Activated gamma-delta T cell treated with anti-CD3 and anti-CD28 coated beads, Interleukin-2, amount 50 U/mL, for 16 hours (primary cell): ENCODE data around the gene MORC3.

Experiments used
- DNase-seq: peaks from one replicate; pipeline ENCODE4 v3.0.0-alpha.2; 2020; ENCODE audit warnings: low read depth

Gene MORC3

GRCh38 chr21:36423771-36424433 is 103.9 kb downstream of the MORC3 start:
- no peak for DNase-seq

- DNase-seq: no peak
Measured at GRCh38 chr21:36424592-36424991, 104.6 kb downstream of the MORC3 start.

GRCh38 chr21:36425286-36425685 is 105.3 kb downstream of the MORC3 start:
- no peak for DNase-seq
